Measurements from ENCODE around the gene STX16.

STX16 gene

GRCh38 chr20:58657262-58657661 lies 6.2 kb downstream of the STX16 start:
- no peak overlapping the region for H3K27ac ChIP-seq (replicated peaks)
- H3K27me3 ChIP-seq (ENCODE audit: insufficient read depth, poor library complexity, severe bottlenecking) = no peaks in the 10 kb centered on the region
- TF ChIP-seq SPI1 (IDR thresholded peaks at IDR 0.05; ENCODE audit: borderline replicate concordance, low read depth) (no peak), CTCF (IDR thresholded peaks at IDR 0.05; ENCODE audit: insufficient read depth, low read length) (no peak), POLR2AphosphoS5 (IDR thresholded peaks at IDR 0.05; ENCODE audit: low read depth) (no peak), REST (IDR thresholded peaks at IDR 0.05; ENCODE audit: insufficient replicate concordance, low read depth) (no peak), GABPA (IDR thresholded peaks at IDR 0.05; ENCODE audit: low read depth) (no peak)
- H3K4me3 ChIP-seq (replicated peaks; ENCODE audit: insufficient read depth, low read length) = no peak overlapping the region
- DNase-seq (ENCODE audit: low read depth in 1 of 2, low spot score in 1 of 2) = no peak

GRCh38 chr20:58657986-58658385 lies 6.9 kb downstream of the STX16 start:
- H3K27ac ChIP-seq (replicated peaks) = no peak overlapping the region
- H3K27me3 ChIP-seq (ENCODE audit: insufficient read depth, poor library complexity, severe bottlenecking) = no peaks in the 10 kb centered on the region
- H3K4me3 ChIP-seq (replicated peaks; ENCODE audit: insufficient read depth, low read length) = no peak overlapping the region
- TF ChIP-seq SPI1 (IDR thresholded peaks at IDR 0.05; ENCODE audit: borderline replicate concordance, low read depth) (no peak), CTCF (IDR thresholded peaks at IDR 0.05; ENCODE audit: insufficient read depth, low read length) (no peak), GABPA (IDR thresholded peaks at IDR 0.05; ENCODE audit: low read depth) (no peak), REST (IDR thresholded peaks at IDR 0.05; ENCODE audit: insufficient replicate concordance, low read depth) (no peak), POLR2AphosphoS5 (IDR thresholded peaks at IDR 0.05; ENCODE audit: low read depth) (no peak)
- DNase-seq (ENCODE audit: low read depth in 1 of 2, low spot score in 1 of 2) = no peak

- DNase-seq (ENCODE audit: low read depth in 1 of 2, low spot score in 1 of 2) = no peak
- no peak overlapping the region for H3K27ac ChIP-seq (replicated peaks)
- no peak overlapping the region for H3K4me3 ChIP-seq (replicated peaks; ENCODE audit: insufficient read depth, low read length)
- TF ChIP-seq REST (IDR thresholded peaks at IDR 0.05; ENCODE audit: insufficient replicate concordance, low read depth) (no peak), POLR2AphosphoS5 (IDR thresholded peaks at IDR 0.05; ENCODE audit: low read depth) (no peak), SPI1 (IDR thresholded peaks at IDR 0.05; ENCODE audit: borderline replicate concordance, low read depth) (no peak), CTCF (IDR thresholded peaks at IDR 0.05; ENCODE audit: insufficient read depth, low read length) (no peak), GABPA (IDR thresholded peaks at IDR 0.05; ENCODE audit: low read depth) (no peak)
- no peaks in the 10 kb centered on the region for H3K27me3 ChIP-seq (ENCODE audit: insufficient read depth, poor library complexity, severe bottlenecking)
These were observed 7.7 kb downstream of the STX16 start for GRCh38 chr20:58658760-58659159.

Measured in HL-60 (cell line).